ENCODE results near the gene SLC26A8.

DNA sequence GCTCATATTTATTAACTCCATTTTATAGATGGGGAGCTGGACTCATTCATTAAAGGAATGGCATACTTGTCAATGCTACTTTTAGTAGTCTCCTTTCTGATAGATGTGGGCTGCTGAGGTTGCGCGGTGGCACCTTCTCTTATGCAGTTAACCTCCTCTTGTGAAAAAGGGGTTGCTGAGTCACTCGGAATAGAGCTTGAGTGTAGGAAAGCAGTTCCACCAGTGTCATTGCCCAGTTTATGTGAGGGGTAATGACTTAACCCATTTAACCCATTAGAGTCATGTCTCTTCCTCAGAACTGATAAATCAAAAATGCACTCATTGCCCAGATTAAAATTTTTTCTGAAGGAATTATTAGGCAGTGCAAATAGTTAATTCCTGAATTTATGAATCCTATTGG lies 9.5 kb upstream of the SLC26A8 start:
- TF ChIP-seq, protein P1, sequence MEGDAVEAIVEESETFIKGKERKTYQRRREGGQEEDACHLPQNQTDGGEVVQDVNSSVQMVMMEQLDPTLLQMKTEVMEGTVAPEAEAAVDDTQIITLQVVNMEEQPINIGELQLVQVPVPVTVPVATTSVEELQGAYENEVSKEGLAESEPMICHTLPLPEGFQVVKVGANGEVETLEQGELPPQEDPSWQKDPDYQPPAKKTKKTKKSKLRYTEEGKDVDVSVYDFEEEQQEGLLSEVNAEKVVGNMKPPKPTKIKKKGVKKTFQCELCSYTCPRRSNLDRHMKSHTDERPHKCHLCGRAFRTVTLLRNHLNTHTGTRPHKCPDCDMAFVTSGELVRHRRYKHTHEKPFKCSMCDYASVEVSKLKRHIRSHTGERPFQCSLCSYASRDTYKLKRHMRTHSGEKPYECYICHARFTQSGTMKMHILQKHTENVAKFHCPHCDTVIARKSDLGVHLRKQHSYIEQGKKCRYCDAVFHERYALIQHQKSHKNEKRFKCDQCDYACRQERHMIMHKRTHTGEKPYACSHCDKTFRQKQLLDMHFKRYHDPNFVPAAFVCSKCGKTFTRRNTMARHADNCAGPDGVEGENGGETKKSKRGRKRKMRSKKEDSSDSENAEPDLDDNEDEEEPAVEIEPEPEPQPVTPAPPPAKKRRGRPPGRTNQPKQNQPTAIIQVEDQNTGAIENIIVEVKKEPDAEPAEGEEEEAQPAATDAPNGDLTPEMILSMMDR (IDR thresholded peaks at IDR 0.05), result no peak
- no peak for TF ChIP-seq POLR2AphosphoS5 (IDR thresholded peaks at IDR 0.05)

All from breast epithelium (tissue), 3 donors.